GM23338 (cell line): ENCODE data around the gene MUS81. TPM values are rescaled to one million over a fixed set of nuclear protein-coding genes. Genes with fewer than 3 reads are reported as not detected.

Source experiments
- ATAC-seq: fragments of 200-7000 bp; cut with Tn5 transposase; 3 replicates; pipeline ENCODE4 v1.9.1; 2020
- DNase-seq: peaks from one replicate; pipeline ENCODE4 v3.0.0-alpha.2; 2015; ENCODE audit warnings: low spot score
- H2AFZ ChIP-seq: fragments of 200-600 bp; sonication (generic); 2 replicates; pipeline ENCODE4 v1.8.0; 2016; ENCODE audit warnings: antibody characterized with exemption, mild to moderate bottlenecking, moderate library complexity
- H3F3A ChIP-seq: fragments of 200-600 bp; sonication (generic); replicated peaks from 2 replicates; pipeline ENCODE4 v1.8.0; 2017; ENCODE audit warnings: antibody characterized with exemption, mixed run types, low read depth
- H3K27ac ChIP-seq: fragments of 200-600 bp; sonication (generic); 2 replicates; pipeline ENCODE4 v1.6.1; 2016; ENCODE audit warnings: low read depth
- H3K27me3 ChIP-seq: fragments of 200-600 bp; sonication (generic); 2 replicates; pipeline ENCODE4 v1.8.0; 2016; ENCODE audit warnings: mild to moderate bottlenecking, mixed run types, moderate library complexity; ENCODE audit not compliant: insufficient read depth
- H3K36me3 ChIP-seq: fragments of 200-600 bp; sonication (generic); 2 replicates; pipeline ENCODE4 v1.8.0; 2016; ENCODE audit warnings: mild to moderate bottlenecking; ENCODE audit not compliant: insufficient read depth
- H3K4me1 ChIP-seq: fragments of 200-600 bp; sonication (generic); 2 replicates; pipeline ENCODE4 v1.8.0; 2016; ENCODE audit warnings: mild to moderate bottlenecking, moderate library complexity; ENCODE audit not compliant: insufficient read depth
- H3K4me2 ChIP-seq: fragments of 200-600 bp; sonication (generic); 2 replicates; pipeline ENCODE4 v1.7.1; 2017; ENCODE audit warnings: mixed run types
- H3K4me3 ChIP-seq: fragments of 200-600 bp; sonication (generic); 2 replicates; pipeline ENCODE4 v1.6.1; 2016; ENCODE audit warnings: mixed run types
- H3K79me2 ChIP-seq: fragments of 200-600 bp; sonication (generic); replicated peaks from 2 replicates; pipeline ENCODE4 v1.8.0; 2017; ENCODE audit warnings: mild to moderate bottlenecking; ENCODE audit not compliant: insufficient read depth
- H3K9me2 ChIP-seq: fragments of 200-600 bp; sonication (generic); 2 replicates; pipeline ENCODE4 v1.8.0; 2017; ENCODE audit not compliant: insufficient read depth
- H4K20me1 ChIP-seq: fragments of 200-600 bp; sonication (generic); replicated peaks from 2 replicates; pipeline ENCODE4 v1.8.0; 2017; ENCODE audit warnings: mild to moderate bottlenecking; ENCODE audit not compliant: insufficient read depth
- H3K27ac Mint-ChIP-seq: 2 replicates; pipeline ENCODE4 v1.8.0; 2020; ENCODE audit warnings: inconsistent platforms, mild to moderate bottlenecking, moderate library complexity, mixed read lengths
- H3K27me3 Mint-ChIP-seq: 3 replicates; pipeline ENCODE4 v1.8.0; 2022; ENCODE audit warnings: low read depth, mild to moderate bottlenecking, moderate library complexity, mixed read lengths, inconsistent platforms; ENCODE audit not compliant: insufficient read depth, poor library complexity
- H3K36me3 Mint-ChIP-seq: 3 replicates; pipeline ENCODE4 v1.8.0; 2021; ENCODE audit warnings: low read depth, mild to moderate bottlenecking, inconsistent platforms, moderate library complexity, mixed read lengths
- H3K4me1 Mint-ChIP-seq: 3 replicates; pipeline ENCODE4 v1.8.0; 2020; ENCODE audit warnings: mild to moderate bottlenecking, inconsistent platforms, mixed read lengths
- H3K4me3 Mint-ChIP-seq: 3 replicates; pipeline ENCODE4 v1.8.0; 2021; ENCODE audit warnings: moderate library complexity, mild to moderate bottlenecking, inconsistent platforms, mixed read lengths
- H3K9me3 Mint-ChIP-seq: 3 replicates; pipeline ENCODE4 v1.8.0; 2020; ENCODE audit warnings: moderate library complexity, mild to moderate bottlenecking, inconsistent platforms, mixed read lengths
- CREB1 ChIP-seq: fragments of 250-450 bp; sonication (Bioruptor Pico); IDR thresholded peaks from 2 replicates; pipeline ENCODE4 v1.5.0; 2020; ENCODE audit warnings: low read depth, mild to moderate bottlenecking, moderate library complexity
- CTCF ChIP-seq, 2 experiments: fragments of 200-600 bp in 1 of 2; sonication (generic) in 1 of 2; conservative IDR thresholded peaks; 2 replicates each; pipeline versions ENCODE4 v1.5.1 to v1.6.1; 2016 to 2017; ENCODE audit warnings: antibody characterized with exemption in 2 of 2, low read depth in 2 of 2, mild to moderate bottlenecking in 2 of 2, moderate library complexity in 1 of 2
- ETS1 ChIP-seq: IDR thresholded peaks from 2 replicates; pipeline ENCODE4 v1.6.1; 2016; ENCODE audit warnings: antibody characterized with exemption
- EZH2 ChIP-seq: fragments of 200-600 bp; sonication (generic); IDR thresholded peaks from one replicate; pipeline ENCODE4 v1.8.0; 2017; ENCODE audit warnings: antibody characterized with exemption, mild to moderate bottlenecking, low read depth; ENCODE audit not compliant: unreplicated experiment
- EZH2phosphoT487 ChIP-seq: fragments of 200-600 bp; sonication (generic); IDR thresholded peaks from one replicate; pipeline ENCODE4 v1.8.1; 2018; ENCODE audit warnings: antibody characterized with exemption; ENCODE audit not compliant: unreplicated experiment
- JUNB ChIP-seq: IDR thresholded peaks from one replicate; pipeline ENCODE4 v1.6.1; 2016; ENCODE audit warnings: antibody characterized with exemption; ENCODE audit not compliant: unreplicated experiment
- NANOG ChIP-seq: IDR thresholded peaks from 2 replicates; pipeline ENCODE4 v1.6.1; 2016; ENCODE audit warnings: antibody characterized with exemption, borderline replicate concordance
- POLR2AphosphoS5 ChIP-seq: IDR thresholded peaks from 2 replicates; pipeline ENCODE4 v1.6.1; 2016; ENCODE audit warnings: antibody characterized with exemption, low read depth
- REST ChIP-seq: IDR thresholded peaks from one replicate; pipeline ENCODE4 v1.6.1; 2018; ENCODE audit warnings: antibody characterized with exemption; ENCODE audit not compliant: unreplicated experiment
- STAT1 ChIP-seq: IDR thresholded peaks from one replicate; pipeline ENCODE4 v1.6.1; 2016; ENCODE audit warnings: antibody characterized with exemption; ENCODE audit not compliant: unreplicated experiment
- ZNF114 ChIP-seq: fragments of 250-450 bp; sonication (Bioruptor Pico); IDR thresholded peaks from 2 replicates; pipeline ENCODE4 v1.5.0; 2020; ENCODE audit warnings: mild to moderate bottlenecking, moderate library complexity
- ZNF331 ChIP-seq: fragments of 250-450 bp; sonication (Bioruptor Pico); IDR thresholded peaks from 2 replicates; pipeline ENCODE4 v1.5.0; 2020; ENCODE audit warnings: low read depth, mild to moderate bottlenecking, moderate library complexity
- ZNF462 ChIP-seq: fragments of 250-450 bp; sonication (Bioruptor Pico); IDR thresholded peaks from 2 replicates; pipeline ENCODE4 v1.5.0; 2020; ENCODE audit warnings: mild to moderate bottlenecking, moderate library complexity
- polyA plus RNA-seq: library from polyadenylated mRNA; unstranded; fragments of >200 nt; fragmentation: Nextera tagmentation; extraction: Ambion mirVana; gene quantifications from 2 replicates; pipeline ENCODE4 v1.2.1, GENCODE V29; 2016
- total RNA-seq: library from RNA; depleted of rRNA; stranded (reverse); fragments of >200 nt; shearing (Covaris generic); gene quantifications from 2 replicates; pipeline ENCODE4 v1.2.3, GENCODE V29; 2014

MUS81 gene
- total and polyA plus RNA-seq, 2 experiments from 2014 or later: 38.5 to 48.6 TPM

GRCh38 chr11:65880844-65881421 is 20.7 kb downstream of the MUS81 start:
- Mint-ChIP-seq H3K4me3 (no peak overlapping the region), H3K36me3 (peaks cover 32% of the 10 kb centered on the region), H3K9me3 (no peaks in the 10 kb centered on the region), H3K4me1 (peaks cover 4% of the 10 kb centered on the region), H3K27ac (no peak overlapping the region; the same call in 1 of the 2 replicates), H3K27me3 (peaks cover 18% of the 10 kb centered on the region)
- no peak for DNase-seq
- Histone ChIP-seq H3K4me1 (no peaks in the 10 kb centered on the region), H2AFZ (no peak overlapping the region), H3K27ac (no peak overlapping the region), H3F3A (peaks cover 10% of the 10 kb centered on the region; the same call in 1 of the 2 replicates), H3K27me3 (no peaks in the 10 kb centered on the region), H3K36me3 (peaks cover 7% of the 10 kb centered on the region; the same call in 1 of the 2 replicates), H3K79me2 (no peaks in the 10 kb centered on the region), H3K9me2 (no peaks in the 10 kb centered on the region), H3K4me3 (no peak overlapping the region), H4K20me1 (peaks cover 12% of the 10 kb centered on the region; the same call in 1 of the 2 replicates), H3K4me2 (no peak overlapping the region)
- TF ChIP-seq STAT1 (no peak), EZH2 (no peak), EZH2phosphoT487 (no peak), JUNB (no peak), CTCF (conservative IDR thresholded peaks at IDR 0.05; ENCODE audit: low read depth in 2 of 2) (no peak), NANOG (no peak), ZNF331 (CRISPR knock-in tag) (no peak), ZNF114 (no peak), CREB1 (CRISPR knock-in tag) (no peak), ETS1 (no peak), POLR2AphosphoS5 (no peak), ZNF462 (no peak), REST (no peak)
- ATAC-seq: no peak
